ENCODE data around the gene GLIPR1. TPM values are rescaled to one million over a fixed set of nuclear protein-coding genes. Genes with fewer than 3 reads are reported as not detected.

Gene GLIPR1
- total RNA-seq = under 1 TPM; 0.22 to 0.29 TPM
- polyA plus RNA-seq (2013, experiment 1 of 2) = 1.7 TPM
- 3.1 TPM for polyA plus RNA-seq (2013, experiment 2 of 2)
- long read RNA-seq, experiment 1 = 0 reads
- long read RNA-seq, experiment 2 = 0 reads
- long read RNA-seq, experiment 3, partial matches to known transcripts = 0 of 21 reads
- long read RNA-seq, experiment 3, other reads (novel, unspliced or antisense) = 21 of 21 reads
- long read RNA-seq, experiment 4 = 0 reads

DNA sequence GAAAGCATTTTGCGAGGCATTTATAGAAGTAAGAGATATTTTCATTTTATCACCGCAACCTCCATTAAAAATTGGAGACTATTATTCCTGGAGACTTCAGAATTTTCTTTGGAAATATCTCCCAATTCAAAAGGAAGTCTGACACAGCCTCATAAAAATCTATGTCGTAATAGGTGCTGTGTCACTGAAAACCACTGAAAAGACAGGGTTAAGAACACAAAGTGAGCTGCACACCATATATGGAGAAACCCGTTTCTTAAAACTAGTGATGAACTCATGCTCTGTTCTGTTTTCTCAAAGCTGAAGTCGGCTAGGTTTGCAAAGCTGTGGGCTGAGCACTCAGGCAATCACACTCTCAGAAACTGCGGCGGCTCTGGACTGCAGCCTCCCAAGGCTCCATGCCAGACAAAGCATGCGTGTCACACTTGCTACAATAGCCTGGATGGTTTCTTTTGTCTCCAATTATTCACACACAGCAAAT is at the start of gene GLIPR1:
GLIPR1 (plus strand) TSS at position 287 of the 481 bp plus-strand sequence; CDS start at position 413, 126 bp downstream.
- no peak within 1 kb of the TSS for H3K9ac ChIP-seq (ENCODE audit: extremely low read depth, low read length, poor library complexity, severe bottlenecking)
- H3K27ac ChIP-seq (ENCODE audit: low read depth, low read length) = no peak within 1 kb of the TSS
- Mint-ChIP-seq H3K27ac (peak within 1 kb of the TSS; percentile 30), H3K4me1 (peaks cover 29% of the 10 kb centered on the region), H3K36me3 (ENCODE audit: low read depth) (no peaks in the 10 kb centered on the region), H3K27me3 (ENCODE audit: insufficient read depth) (no peaks in the 10 kb centered on the region), H3K9me3 (no peaks in the 10 kb centered on the region), H3K4me3 (no peak within 1 kb of the TSS)
- H3K27me3 ChIP-seq (ENCODE audit: control insufficient read depth, insufficient read depth, low read length, poor library complexity, severe bottlenecking) = no peaks in the 10 kb centered on the region
- peaks cover 13% of the 10 kb centered on the region for H3K4me1 ChIP-seq (ENCODE audit: control insufficient read depth, insufficient read depth, low read length)
- no peak for TF ChIP-seq CTCF (conservative IDR thresholded peaks at IDR 0.05)
- H3K4me3 ChIP-seq (ENCODE audit: low read length) = no peak within 1 kb of the TSS
- H3K36me3 ChIP-seq (ENCODE audit: control insufficient read depth, insufficient read depth, low read length) = no peaks in the 10 kb centered on the region
- H3K9me3 ChIP-seq (ENCODE audit: control insufficient read depth, low read length) = no peaks in the 10 kb centered on the region
- 56 to 86% methylated on average over 6 to 7 of the region's 8 CpGs for WGBS, 2 experiments (ENCODE audit: insufficient coverage in 1 of 2, insufficient read length in 1 of 2)
- DNase-seq = peak; percentile 56

- H3K4me1 Mint-ChIP-seq = no peaks in the 10 kb centered on the region
- H3K4me3 ChIP-seq (ENCODE audit: low read length) = no peak overlapping the region
- H3K36me3 ChIP-seq (ENCODE audit: control insufficient read depth, insufficient read depth, low read length) = no peaks in the 10 kb centered on the region
- H3K9ac ChIP-seq (ENCODE audit: extremely low read depth, low read length, poor library complexity, severe bottlenecking) = no peak overlapping the region
- H3K36me3 Mint-ChIP-seq (ENCODE audit: low read depth) = peaks cover 5% of the 10 kb centered on the region
- WGBS, 2 experiments (ENCODE audit: insufficient coverage in 1 of 2, insufficient read length in 1 of 2) = 92 to 100% methylated on average over 1 of the region's 1 CpG
- TF ChIP-seq CTCF (conservative IDR thresholded peaks at IDR 0.05) = no peak
- no peak for DNase-seq
- H3K27ac ChIP-seq (ENCODE audit: low read depth, low read length) = no peak overlapping the region
- H3K9me3 Mint-ChIP-seq = peaks cover 49% of the 10 kb centered on the region
- H3K4me3 Mint-ChIP-seq = no peak overlapping the region
- no peaks in the 10 kb centered on the region for H3K27me3 Mint-ChIP-seq (ENCODE audit: insufficient read depth)
- H3K9me3 ChIP-seq (ENCODE audit: control insufficient read depth, low read length) = peaks cover 14% of the 10 kb centered on the region
- no peak overlapping the region for H3K27ac Mint-ChIP-seq
- H3K27me3 ChIP-seq (ENCODE audit: control insufficient read depth, insufficient read depth, low read length, poor library complexity, severe bottlenecking) = no peaks in the 10 kb centered on the region
- H3K4me1 ChIP-seq (ENCODE audit: control insufficient read depth, insufficient read depth, low read length) = no peaks in the 10 kb centered on the region
Observed at GRCh38 chr12:75432924-75433323, 47.6 kb upstream of the GLIPR1 start.

GRCh38 chr12:75437564-75437963 is 43.0 kb upstream of the GLIPR1 start:
- H3K27ac Mint-ChIP-seq = no peak overlapping the region
- H3K9me3 Mint-ChIP-seq = peaks cover 38% of the 10 kb centered on the region
- H3K27ac ChIP-seq (ENCODE audit: low read depth, low read length) = no peak overlapping the region
- TF ChIP-seq CTCF (conservative IDR thresholded peaks at IDR 0.05) = peak; percentile 35
- DNase-seq = no peak
- no peaks in the 10 kb centered on the region for H3K27me3 ChIP-seq (ENCODE audit: control insufficient read depth, insufficient read depth, low read length, poor library complexity, severe bottlenecking)
- no peaks in the 10 kb centered on the region for H3K36me3 ChIP-seq (ENCODE audit: control insufficient read depth, insufficient read depth, low read length)
- H3K27me3 Mint-ChIP-seq (ENCODE audit: insufficient read depth) = no peaks in the 10 kb centered on the region
- H3K9me3 ChIP-seq (ENCODE audit: control insufficient read depth, low read length) = peaks cover 4% of the 10 kb centered on the region
- no peak overlapping the region for H3K4me3 ChIP-seq (ENCODE audit: low read length)
- WGBS, 2 experiments (ENCODE audit: insufficient coverage in 1 of 2, insufficient read length in 1 of 2) = 89% methylated on average over 2 of the region's 2 CpGs; no CpG with 5 or more reads in 1 of the 2 experiments
- no peak overlapping the region for H3K4me3 Mint-ChIP-seq
- H3K36me3 Mint-ChIP-seq (ENCODE audit: low read depth) = peaks cover 4% of the 10 kb centered on the region
- H3K9ac ChIP-seq (ENCODE audit: extremely low read depth, low read length, poor library complexity, severe bottlenecking) = no peak overlapping the region
- H3K4me1 ChIP-seq (ENCODE audit: control insufficient read depth, insufficient read depth, low read length) = no peaks in the 10 kb centered on the region
- no peaks in the 10 kb centered on the region for H3K4me1 Mint-ChIP-seq

All from endodermal cell (in vitro differentiated cells).